ENCODE measurements around the gene NHSL2. TPM values are rescaled to one million over a fixed set of nuclear protein-coding genes. Genes with fewer than 3 reads are reported as not detected.

The NHSL2 gene
- total RNA-seq, 3 donors from 2014 or later: 5.4 to 9.2 (median 5.8) TPM

DNA sequence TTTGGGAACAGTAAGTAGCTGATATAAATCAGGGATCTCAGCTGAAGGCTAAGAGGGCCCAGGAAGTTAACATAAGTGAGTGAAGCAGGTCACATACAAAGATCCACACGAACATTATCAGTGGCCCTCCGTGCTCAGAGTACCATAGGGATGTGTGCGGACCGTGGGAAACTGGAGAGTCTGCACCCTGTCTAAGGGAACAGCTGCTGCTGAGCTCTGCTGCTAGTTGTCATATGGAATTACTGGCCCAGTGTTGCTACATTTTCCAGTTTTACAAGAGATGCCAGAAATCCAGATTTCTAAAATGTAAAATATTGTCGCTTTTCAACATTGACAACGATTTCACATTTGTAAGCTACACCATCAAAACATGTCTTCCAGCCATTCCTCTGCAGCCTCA lies 130.5 kb downstream of the NHSL2 start:
- H3K9me3 ChIP-seq: no peaks in the 10 kb centered on the region
- intact Hi-C loops (cut with DNase I; ENCODE audit: low total_unique reads): loop anchor here (10.0 kb wide), 1 partner anchor 84 kb away; no protein-coding TSS in a partner anchor
- no peak for DNase-seq (ENCODE audit: low spot score in 2 of 2)

DNA sequence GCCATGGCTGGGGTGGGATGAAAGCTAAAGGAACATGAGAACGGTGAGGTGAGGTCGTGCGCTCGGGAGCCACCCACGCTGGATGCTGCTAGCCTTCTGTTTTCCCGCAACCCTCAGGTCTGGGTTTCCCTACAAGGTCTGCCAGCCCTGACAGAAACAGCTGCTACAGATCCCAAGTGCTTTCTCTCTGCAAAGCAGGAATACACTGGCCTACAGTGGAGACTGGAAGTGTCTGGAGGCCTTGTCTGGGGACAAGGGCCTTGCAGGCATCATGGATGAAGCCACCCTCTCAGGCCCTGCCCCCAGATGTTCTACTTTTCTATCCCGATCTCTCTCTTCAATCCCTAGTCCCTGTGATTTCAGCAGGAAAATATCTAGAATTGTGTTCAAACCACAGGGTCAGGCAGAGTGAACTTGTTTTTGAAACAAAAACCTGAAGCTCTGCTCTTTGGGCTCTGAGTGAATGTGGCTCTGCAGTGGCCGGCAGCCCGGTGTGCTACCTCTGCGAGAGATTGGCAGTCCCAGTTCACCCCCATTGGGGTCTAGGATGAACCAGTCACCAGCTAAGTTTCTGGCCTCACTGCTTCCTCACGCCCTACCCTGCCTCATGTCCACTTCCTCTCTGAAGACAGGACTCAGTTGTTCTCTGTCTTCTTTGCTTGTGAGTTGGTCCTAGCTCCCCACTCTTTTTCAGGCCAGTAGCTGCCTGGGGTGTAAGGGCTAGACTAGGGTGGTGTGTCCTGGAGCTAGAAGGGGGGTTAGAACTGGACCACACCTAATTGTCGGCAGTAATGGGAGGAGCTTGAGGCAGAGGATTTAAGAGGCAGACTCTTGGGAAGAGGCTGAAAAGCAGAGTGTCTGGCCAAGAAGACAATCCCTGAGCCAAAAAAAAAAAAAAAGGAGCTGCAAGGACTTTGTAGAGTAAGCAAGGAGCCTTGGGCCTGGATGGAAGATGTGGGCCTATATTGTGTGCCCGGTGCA lies 131.5 kb downstream of the NHSL2 start:
- H3K4me1 ChIP-seq: no peaks in the 10 kb centered on the region
- no peak for TF ChIP-seq POLR2A (IDR thresholded peaks at IDR 0.05)
- TF ChIP-seq POLR2AphosphoS5 (IDR thresholded peaks at IDR 0.05): no peak
- TF ChIP-seq, protein P1, sequence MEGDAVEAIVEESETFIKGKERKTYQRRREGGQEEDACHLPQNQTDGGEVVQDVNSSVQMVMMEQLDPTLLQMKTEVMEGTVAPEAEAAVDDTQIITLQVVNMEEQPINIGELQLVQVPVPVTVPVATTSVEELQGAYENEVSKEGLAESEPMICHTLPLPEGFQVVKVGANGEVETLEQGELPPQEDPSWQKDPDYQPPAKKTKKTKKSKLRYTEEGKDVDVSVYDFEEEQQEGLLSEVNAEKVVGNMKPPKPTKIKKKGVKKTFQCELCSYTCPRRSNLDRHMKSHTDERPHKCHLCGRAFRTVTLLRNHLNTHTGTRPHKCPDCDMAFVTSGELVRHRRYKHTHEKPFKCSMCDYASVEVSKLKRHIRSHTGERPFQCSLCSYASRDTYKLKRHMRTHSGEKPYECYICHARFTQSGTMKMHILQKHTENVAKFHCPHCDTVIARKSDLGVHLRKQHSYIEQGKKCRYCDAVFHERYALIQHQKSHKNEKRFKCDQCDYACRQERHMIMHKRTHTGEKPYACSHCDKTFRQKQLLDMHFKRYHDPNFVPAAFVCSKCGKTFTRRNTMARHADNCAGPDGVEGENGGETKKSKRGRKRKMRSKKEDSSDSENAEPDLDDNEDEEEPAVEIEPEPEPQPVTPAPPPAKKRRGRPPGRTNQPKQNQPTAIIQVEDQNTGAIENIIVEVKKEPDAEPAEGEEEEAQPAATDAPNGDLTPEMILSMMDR (IDR thresholded peaks at IDR 0.05): no peak
- peaks cover 0 to 61% of the 10 kb centered on the region in 2 donors for H3K27me3 ChIP-seq
- peak overlapping the region; percentile 67 to 84 for H3K27ac ChIP-seq
- intact Hi-C loops (cut with DNase I; ENCODE audit: low total_unique reads): loop anchor here (10.0 kb wide), 1 partner anchor 83 kb away; no protein-coding TSS in a partner anchor
- no peaks in the 10 kb centered on the region for H3K9me3 ChIP-seq
- H3K4me3 ChIP-seq: peak overlapping the region in 1 of 3 donors; percentile 25
- H3K36me3 ChIP-seq: no peaks in the 10 kb centered on the region
- no peak for DNase-seq (ENCODE audit: low spot score in 2 of 2)

More for the DNA sequence above, 130.5 kb downstream of the NHSL2 start:
- TF ChIP-seq POLR2AphosphoS5 (IDR thresholded peaks at IDR 0.05): no peak
- TF ChIP-seq, protein P1 (IDR thresholded peaks at IDR 0.05): no peak
- Histone ChIP-seq H3K36me3 (no peaks in the 10 kb centered on the region), H3K4me1 (no peaks in the 10 kb centered on the region), H3K4me3 (no peak overlapping the region), H3K27me3 (peaks cover 0 to 54% of the 10 kb centered on the region in 2 donors), H3K27ac (peak overlapping the region; percentile 67 to 84)

DNA sequence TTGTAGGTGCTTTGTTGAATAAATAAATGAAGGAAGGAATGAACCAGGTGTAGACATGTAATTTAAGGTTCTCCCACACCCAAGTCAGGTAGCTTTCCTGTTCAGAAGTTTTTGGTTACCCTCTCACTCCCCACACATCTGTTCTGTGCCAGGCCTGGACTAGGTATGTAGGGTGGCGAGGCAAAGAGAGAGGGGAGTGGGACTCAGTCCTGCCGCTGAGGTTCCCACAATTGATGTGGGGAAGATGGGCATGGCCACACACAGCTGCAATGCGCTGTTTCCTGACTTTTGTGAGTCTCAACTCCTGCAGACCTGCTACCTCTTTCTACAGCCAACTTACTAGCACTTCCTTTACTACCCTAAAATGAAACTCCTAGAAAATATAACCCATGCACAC lies 132.2 kb downstream of the NHSL2 start:
- intact Hi-C loops (cut with DNase I; ENCODE audit: low total_unique reads): loop anchor here (10.0 kb wide), 1 partner anchor 82 kb away; no protein-coding TSS in a partner anchor
- Histone ChIP-seq H3K36me3 (no peaks in the 10 kb centered on the region), H3K9me3 (no peaks in the 10 kb centered on the region), H3K4me1 (no peaks in the 10 kb centered on the region), H3K27me3 (peaks cover 0 to 66% of the 10 kb centered on the region in 2 donors), H3K27ac (peak overlapping the region; percentile 67 to 84), H3K4me3 (no peak overlapping the region)
- TF ChIP-seq POLR2AphosphoS5 (IDR thresholded peaks at IDR 0.05) (no peak), POLR2A (IDR thresholded peaks at IDR 0.05) (no peak)
- TF ChIP-seq, protein P1 (IDR thresholded peaks at IDR 0.05): no peak
- no peak for DNase-seq (ENCODE audit: low spot score in 2 of 2)

DNA sequence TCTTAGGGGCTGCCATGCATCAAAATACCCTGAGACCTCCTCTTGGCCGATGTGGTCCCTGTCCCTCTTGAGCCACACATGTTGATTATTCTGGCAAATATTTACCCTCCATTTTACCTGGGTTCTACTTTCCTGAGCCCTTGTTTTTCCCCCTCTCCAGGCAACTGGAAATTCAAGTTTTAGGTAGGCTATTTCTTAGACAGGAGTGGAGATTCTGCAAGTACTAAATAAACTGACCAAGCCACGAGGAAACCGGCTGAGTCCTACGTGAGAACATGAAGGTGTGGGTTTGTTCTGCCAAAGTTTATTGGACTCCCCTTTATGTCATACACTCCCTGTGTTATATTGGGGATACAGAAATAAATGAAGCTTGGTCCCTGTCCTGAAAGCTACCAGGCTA lies 133.0 kb downstream of the NHSL2 start:
- Histone ChIP-seq H3K36me3 (no peaks in the 10 kb centered on the region), H3K27ac (peak overlapping the region; percentile 25 to 40), H3K4me3 (no peak overlapping the region), H3K4me1 (no peaks in the 10 kb centered on the region), H3K9me3 (no peaks in the 10 kb centered on the region), H3K27me3 (peaks cover 0 to 66% of the 10 kb centered on the region in 2 donors)
- intact Hi-C loops (cut with DNase I; ENCODE audit: low total_unique reads): loop anchor here (10.0 kb wide), 1 partner anchor 81 kb away; no protein-coding TSS in a partner anchor
- TF ChIP-seq, protein P1 (IDR thresholded peaks at IDR 0.05): no peak
- TF ChIP-seq POLR2A (IDR thresholded peaks at IDR 0.05) (no peak), POLR2AphosphoS5 (IDR thresholded peaks at IDR 0.05) (no peak)
- no peak for DNase-seq (ENCODE audit: low spot score in 2 of 2)

DNA sequence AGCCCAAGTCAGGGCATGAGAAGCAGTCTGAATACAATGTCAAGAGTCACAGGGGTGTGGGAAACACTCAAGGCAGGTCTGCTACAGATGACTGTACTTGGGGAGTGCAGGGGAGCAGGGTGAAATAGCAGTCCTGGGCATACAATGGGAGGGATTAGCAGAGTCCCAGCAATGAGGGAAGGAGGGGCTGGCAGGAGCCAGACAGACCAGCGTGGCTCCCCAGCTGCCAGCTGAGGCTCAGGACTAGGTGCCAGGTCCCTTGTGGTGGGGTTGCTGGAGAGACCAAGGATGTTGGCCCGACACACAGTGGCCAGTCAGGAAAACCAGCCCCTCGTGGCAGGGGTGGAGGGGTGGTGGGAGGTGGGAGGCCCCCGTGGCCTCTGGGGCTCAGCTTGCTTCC lies 134.5 kb downstream of the NHSL2 start:
- Histone ChIP-seq H3K9me3 (no peaks in the 10 kb centered on the region), H3K36me3 (no peaks in the 10 kb centered on the region), H3K4me1 (no peaks in the 10 kb centered on the region), H3K4me3 (no peak overlapping the region), H3K27ac (peak overlapping the region; percentile 77 to 91), H3K27me3 (peaks cover 0 to 59% of the 10 kb centered on the region in 2 donors)
- TF ChIP-seq, protein P1 (IDR thresholded peaks at IDR 0.05): no peak
- no peak for DNase-seq (ENCODE audit: low spot score in 2 of 2)
- intact Hi-C loops (cut with DNase I; ENCODE audit: low total_unique reads): loop anchor here (10.0 kb wide), 1 partner anchor 80 kb away; no protein-coding TSS in a partner anchor
